KOPT-K1 (cell line): ENCODE measurements around the gene PCDHB8.
"Not testable (repeated sequence)": the region's sequence is repeated elsewhere in the genome, so short reads cannot be mapped to it uniquely, and the experiment has no call there.

Experiments
- H3K27ac ChIP-seq: fragments of 200-600 bp; sonication (generic); 2 replicates; pipeline ENCODE4 v1.5.1; 2016; ENCODE audit warnings: antibody characterized with exemption, mild to moderate bottlenecking, low read depth, low read length; ENCODE audit not compliant: poor library complexity, severe bottlenecking
- H3K36me3 ChIP-seq: fragments of 200-600 bp; sonication (generic); 2 replicates; pipeline ENCODE4 v1.5.1; 2017; ENCODE audit warnings: antibody characterized with exemption, mild to moderate bottlenecking, low read length, moderate library complexity; ENCODE audit not compliant: insufficient read depth
- H3K9me3 ChIP-seq: fragments of 200-600 bp; sonication (generic); 2 replicates; pipeline ENCODE4 v1.5.1; 2017; ENCODE audit warnings: antibody characterized with exemption, low read length, mild to moderate bottlenecking; ENCODE audit not compliant: insufficient read depth, poor library complexity, severe bottlenecking

The PCDHB8 gene

GRCh38 chr5:141201126-141201525, 23.5 kb downstream of the PCDHB8 start:
- H3K36me3 ChIP-seq, H3K27ac ChIP-seq: not testable (repeated sequence)
- peaks cover 21% of the 10 kb centered on the region for H3K9me3 ChIP-seq

GRCh38 chr5:141201646-141202045, 24.1 kb downstream of the PCDHB8 start:
- H3K36me3 ChIP-seq, H3K27ac ChIP-seq: not testable (repeated sequence)
- H3K9me3 ChIP-seq, result peaks cover 16% of the 10 kb centered on the region

GRCh38 chr5:141208478-141208877, 30.9 kb downstream of the PCDHB8 start, which contains the start of gene PCDHB12:
Gene PCDHB12 (plus strand): TSS chr5:141208719. CDS start chr5:141208908, 189 bp downstream.
- no peaks in the 10 kb centered on the region for H3K36me3 ChIP-seq
- no peaks in the 10 kb centered on the region for H3K9me3 ChIP-seq
- H3K27ac ChIP-seq, result no peak within 1 kb of the TSS

GRCh38 chr5:141210281-141210680, 32.7 kb downstream of the PCDHB8 start:
- H3K27ac ChIP-seq, H3K36me3 ChIP-seq, H3K9me3 ChIP-seq: not testable (repeated sequence)

- not testable (repeated sequence) for H3K36me3 ChIP-seq, H3K27ac ChIP-seq, H3K9me3 ChIP-seq
Observed at GRCh38 chr5:141210849-141211248, 33.3 kb downstream of the PCDHB8 start.

GRCh38 chr5:141213656-141214339, 36.2 kb downstream of the PCDHB8 start, which contains the start of gene PCDHB13:
Gene PCDHB13 (plus strand): TSS chr5:141213919. CDS start chr5:141214124, 205 bp downstream.
- H3K36me3 ChIP-seq, H3K27ac ChIP-seq, H3K9me3 ChIP-seq: not testable (repeated sequence)

- not testable (repeated sequence) for H3K27ac ChIP-seq, H3K9me3 ChIP-seq, H3K36me3 ChIP-seq
Observed at GRCh38 chr5:141214583-141214982, 37.0 kb downstream of the PCDHB8 start.

GRCh38 chr5:141215504-141215903, 37.9 kb downstream of the PCDHB8 start:
- not testable (repeated sequence) for H3K27ac ChIP-seq, H3K9me3 ChIP-seq, H3K36me3 ChIP-seq

GRCh38 chr5:141216035-141216434, 38.4 kb downstream of the PCDHB8 start:
- H3K9me3 ChIP-seq, H3K27ac ChIP-seq, H3K36me3 ChIP-seq: not testable (repeated sequence)

- H3K9me3 ChIP-seq, result no peaks in the 10 kb centered on the region
- H3K27ac ChIP-seq, result no peak within 1 kb of the TSS
- no peaks in the 10 kb centered on the region for H3K36me3 ChIP-seq
Observed at GRCh38 chr5:141223112-141223783, 45.7 kb downstream of the PCDHB8 start, which contains the start of gene PCDHB14. Gene PCDHB14 (plus strand): TSS chr5:141223343. CDS start chr5:141223506, 163 bp downstream.

GRCh38 chr5:141224844-141225243, 47.3 kb downstream of the PCDHB8 start:
- not testable (repeated sequence) for H3K36me3 ChIP-seq, H3K9me3 ChIP-seq, H3K27ac ChIP-seq

- not testable (repeated sequence) for H3K9me3 ChIP-seq
Observed at GRCh38 chr5:141225421-141225820, 47.8 kb downstream of the PCDHB8 start.

More at GRCh38 chr5:141225421-141225820, 47.8 kb downstream of the PCDHB8 start:
- not testable (repeated sequence) for H3K27ac ChIP-seq, H3K36me3 ChIP-seq
